CD14-positive monocyte (primary cell): ENCODE results near the gene SNX30. TPM values are rescaled to one million over a fixed set of nuclear protein-coding genes. Genes with fewer than 3 reads are reported as not detected.

Experiments used
- DNase-seq, 3 donors: peaks; one replicate each; pipeline ENCODE4 v3.0.0-alpha.2; 2011 to 2022
- H2AFZ ChIP-seq: 2 replicates; pipeline ENCODE4 v1.6.0; 2012; ENCODE audit warnings: mild to moderate bottlenecking, low read depth, low read length, inconsistent platforms; ENCODE audit not compliant: insufficient read depth, poor library complexity, severe bottlenecking
- H3K27ac ChIP-seq, 2 donors: 1 replicate in 1 of 2; 2 replicates in 1 of 2; pipeline ENCODE4 v1.5.1; 2012 to 2013; ENCODE audit warnings: low read length in 2 of 2, control low read depth in 1 of 2, inconsistent platforms in 1 of 2, low read depth in 1 of 2, mild to moderate bottlenecking in 1 of 2
- H3K27me3 ChIP-seq, 2 donors: one replicate each; pipeline versions ENCODE4 v1.6.0 to v1.6.1; 2011 to 2013; ENCODE audit warnings: low read length in 2 of 2; ENCODE audit not compliant: control insufficient read depth in 2 of 2, insufficient read depth in 2 of 2
- H3K36me3 ChIP-seq, 2 donors: replicated peaks in 1 of 2; 1 replicate in 1 of 2; 2 replicates in 1 of 2; pipeline versions ENCODE4 v1.5.1 to v1.6.1; 2012 to 2013; ENCODE audit warnings: low read length in 2 of 2, control low read depth in 1 of 2, inconsistent platforms in 1 of 2, mild to moderate bottlenecking in 1 of 2; ENCODE audit not compliant: insufficient read depth in 2 of 2, control insufficient read depth in 1 of 2
- H3K4me1 ChIP-seq, 2 donors: 1 replicate in 1 of 2; 2 replicates in 1 of 2; pipeline versions ENCODE4 v1.5.1 to v1.6.1; 2012 to 2013; ENCODE audit warnings: low read length in 2 of 2, control low read depth in 1 of 2, inconsistent platforms in 1 of 2, mild to moderate bottlenecking in 1 of 2, moderate library complexity in 1 of 2; ENCODE audit not compliant: insufficient read depth in 2 of 2, control insufficient read depth in 1 of 2
- H3K4me2 ChIP-seq: replicated peaks from 2 replicates; pipeline ENCODE3; 2012; ENCODE audit warnings: low read length, moderate library complexity, mild to moderate bottlenecking; ENCODE audit not compliant: poor library complexity, severe bottlenecking; ENCODE audit errors: extremely low read depth
- H3K4me3 ChIP-seq, 3 experiments: fragments of 200-600 bp in 1 of 3; sonication (generic) in 1 of 3; replicated peaks in 1 of 3; 1 replicate in 2 of 3; 2 replicates in 1 of 3; pipeline ENCODE4 v1.5.1; 2011 to 2013; ENCODE audit warnings: low read length in 3 of 3, mild to moderate bottlenecking in 3 of 3, control low read depth in 2 of 3, low read depth in 2 of 3, inconsistent platforms in 1 of 3, moderate library complexity in 1 of 3
- H3K79me2 ChIP-seq: 2 replicates; pipeline ENCODE4 v1.6.0; 2012; ENCODE audit warnings: mild to moderate bottlenecking, control low read depth, inconsistent platforms, low read length, moderate library complexity; ENCODE audit not compliant: insufficient read depth
- H3K9ac ChIP-seq: 2 replicates; pipeline ENCODE4 v1.6.0; 2017; ENCODE audit warnings: low read length, mild to moderate bottlenecking; ENCODE audit not compliant: insufficient read depth, poor library complexity, severe bottlenecking
- H3K9me3 ChIP-seq, 2 donors: replicated peaks in 1 of 2; 1 replicate in 1 of 2; 2 replicates in 1 of 2; pipeline versions ENCODE4 v1.5.1 to v1.6.1; 2012 to 2013; ENCODE audit warnings: low read length in 2 of 2, control low read depth in 1 of 2; ENCODE audit not compliant: control insufficient read depth in 1 of 2, insufficient read depth in 1 of 2
- H4K20me1 ChIP-seq: 2 replicates; pipeline ENCODE4 v1.6.0; 2012; ENCODE audit warnings: mild to moderate bottlenecking, low read length, control low read depth, moderate library complexity; ENCODE audit not compliant: insufficient read depth
- H3K27ac Mint-ChIP-seq, 7 donors: one replicate each; pipeline ENCODE4 v1.8.0; 2020; ENCODE audit warnings: mild to moderate bottlenecking in 7 of 7, mixed read lengths in 7 of 7, moderate library complexity in 6 of 7, inconsistent platforms in 2 of 7
- H3K27me3 Mint-ChIP-seq, 3 donors: one replicate each; pipeline ENCODE4 v1.8.0; 2021 to 2022; ENCODE audit warnings: low read depth in 3 of 3, mild to moderate bottlenecking in 3 of 3, mixed read lengths in 3 of 3, moderate library complexity in 3 of 3, inconsistent platforms in 1 of 3
- H3K36me3 Mint-ChIP-seq, 2 donors: one replicate each; pipeline ENCODE4 v1.8.0; 2020; ENCODE audit warnings: mixed read lengths in 2 of 2, inconsistent platforms in 1 of 2, mild to moderate bottlenecking in 1 of 2
- H3K4me1 Mint-ChIP-seq: one replicate; pipeline ENCODE4 v1.8.0; 2020; ENCODE audit warnings: mild to moderate bottlenecking, mixed read lengths
- H3K4me3 Mint-ChIP-seq, 2 donors: one replicate each; pipeline ENCODE4 v1.8.0; 2020; ENCODE audit warnings: mild to moderate bottlenecking in 2 of 2, mixed read lengths in 2 of 2, moderate library complexity in 1 of 2
- H3K9me3 Mint-ChIP-seq, 7 donors: one replicate each; pipeline ENCODE4 v1.8.0; 2020 to 2022; ENCODE audit warnings: mixed read lengths in 7 of 7, mild to moderate bottlenecking in 6 of 7, moderate library complexity in 6 of 7, inconsistent platforms in 2 of 7
- WGBS: methylation state at CpG from one replicate; pipeline ENCODE4 v1.1.5; 2013; ENCODE audit warnings: missing lambda C conversion rate; ENCODE audit not compliant: insufficient coverage; 5-methylcytosine and 5-hydroxymethylcytosine counted together
- intact Hi-C, 2 donors: fragments of 100-400 bp; cut with micrococcal nuclease; formaldehyde crosslinking; loops; one replicate each; pipeline versions ENCODE4 v1.15.0 to v1.15.1; 2023
- polyA plus RNA-seq, 3 donors: library from polyadenylated mRNA; depleted of rRNA in 1 of 3; unstranded in 2 of 3; stranded (reverse) in 1 of 3; fragments of 300-500 nt in 2 of 3; fragments of >200 nt in 1 of 3; fragmentation: Illumina TruSeq in 2 of 3; gene quantifications; 1 replicate in 2 of 3; 2 replicates in 1 of 3; pipeline ENCODE4 v1.2.3, GENCODE V29; 2012 to 2021
- TF ChIP-seq, protein P1 (sequence below): fragments of 200-600 bp; IDR thresholded peaks from one replicate; pipeline ENCODE4 v1.8.0; 2022; ENCODE audit warnings: antibody characterized with exemption, mild to moderate bottlenecking

Gene SNX30
- polyA plus RNA-seq, 3 donors = 10.3 to 31.3 (median 10.4) TPM

DNA sequence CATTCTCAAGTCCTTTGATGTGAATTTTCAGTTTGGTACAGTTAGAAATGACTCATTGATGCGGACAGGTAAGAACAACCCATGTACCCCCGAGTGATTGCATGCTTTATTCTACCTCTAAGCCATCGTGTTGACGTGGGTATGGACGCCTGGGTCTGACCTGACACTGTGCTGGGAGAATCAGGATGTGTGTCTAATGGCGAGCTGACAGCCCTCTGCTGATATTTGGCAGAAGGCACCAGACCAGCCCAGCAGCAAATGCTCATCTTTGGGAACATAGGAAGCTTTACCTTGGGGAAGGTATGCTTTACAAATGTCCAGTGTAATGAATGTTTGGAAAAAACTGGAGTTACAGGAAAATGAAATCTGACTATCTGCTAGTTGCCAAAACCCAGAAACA, 120.0 kb downstream of the SNX30 start:
- no peak for DNase-seq
- H4K20me1 ChIP-seq = no peaks in the 10 kb centered on the region
- peaks cover 50 to 51% of the 10 kb centered on the region in 2 donors for H3K4me1 ChIP-seq
- H3K27ac ChIP-seq = peak overlapping the region in 1 of 2 donors; percentile 4
- H3K4me1 Mint-ChIP-seq = peaks cover 53% of the 10 kb centered on the region
- no peaks in the 10 kb centered on the region for H3K9me3 Mint-ChIP-seq
- H3K27me3 ChIP-seq = no peaks in the 10 kb centered on the region
- H3K36me3 ChIP-seq = peaks cover 34 to 65% of the 10 kb centered on the region in 2 donors
- peaks cover 0 to 2% (median 0%) of the 10 kb centered on the region in 3 donors for H3K27me3 Mint-ChIP-seq
- 100% methylated on average over 5 of the region's 6 CpGs for WGBS
- no peak overlapping the region for H3K4me2 ChIP-seq
- peaks cover 65 to 77% of the 10 kb centered on the region in 2 donors for H3K36me3 Mint-ChIP-seq
- H3K9ac ChIP-seq = no peak overlapping the region
- intact Hi-C loops = no loop called here
- no peak overlapping the region for H2AFZ ChIP-seq
- H3K4me3 Mint-ChIP-seq = no peak overlapping the region
- TF ChIP-seq, protein P1, sequence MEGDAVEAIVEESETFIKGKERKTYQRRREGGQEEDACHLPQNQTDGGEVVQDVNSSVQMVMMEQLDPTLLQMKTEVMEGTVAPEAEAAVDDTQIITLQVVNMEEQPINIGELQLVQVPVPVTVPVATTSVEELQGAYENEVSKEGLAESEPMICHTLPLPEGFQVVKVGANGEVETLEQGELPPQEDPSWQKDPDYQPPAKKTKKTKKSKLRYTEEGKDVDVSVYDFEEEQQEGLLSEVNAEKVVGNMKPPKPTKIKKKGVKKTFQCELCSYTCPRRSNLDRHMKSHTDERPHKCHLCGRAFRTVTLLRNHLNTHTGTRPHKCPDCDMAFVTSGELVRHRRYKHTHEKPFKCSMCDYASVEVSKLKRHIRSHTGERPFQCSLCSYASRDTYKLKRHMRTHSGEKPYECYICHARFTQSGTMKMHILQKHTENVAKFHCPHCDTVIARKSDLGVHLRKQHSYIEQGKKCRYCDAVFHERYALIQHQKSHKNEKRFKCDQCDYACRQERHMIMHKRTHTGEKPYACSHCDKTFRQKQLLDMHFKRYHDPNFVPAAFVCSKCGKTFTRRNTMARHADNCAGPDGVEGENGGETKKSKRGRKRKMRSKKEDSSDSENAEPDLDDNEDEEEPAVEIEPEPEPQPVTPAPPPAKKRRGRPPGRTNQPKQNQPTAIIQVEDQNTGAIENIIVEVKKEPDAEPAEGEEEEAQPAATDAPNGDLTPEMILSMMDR = no peak
- peaks cover 33% of the 10 kb centered on the region for H3K79me2 ChIP-seq
- no peak overlapping the region for H3K27ac Mint-ChIP-seq
- H3K4me3 ChIP-seq = no peak overlapping the region
- no peaks in the 10 kb centered on the region for H3K9me3 ChIP-seq

DNA sequence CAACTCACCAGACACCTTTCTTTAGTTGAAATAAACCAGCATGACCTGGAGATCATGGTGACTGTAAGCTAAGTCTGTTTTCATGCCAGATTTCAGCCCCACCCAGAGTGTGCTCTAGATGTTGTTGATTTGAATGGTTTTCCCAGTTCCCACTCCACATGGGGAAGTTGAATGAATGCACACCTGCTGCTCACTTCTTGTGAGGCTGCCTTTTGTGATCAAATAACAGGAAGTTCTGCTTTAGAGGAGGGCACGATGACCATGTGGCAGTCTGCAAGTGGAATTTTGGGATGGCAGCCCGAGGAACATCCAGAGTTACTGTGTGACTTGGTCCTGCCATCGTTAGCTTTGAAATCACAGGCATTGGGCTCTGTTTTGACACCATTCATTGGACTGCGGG, 121.5 kb downstream of the SNX30 start:
- WGBS = 53% methylated on average over 3 of the region's 4 CpGs
- Mint-ChIP-seq H3K27ac (peak overlapping the region; percentile 32 to 89 (median 82)), H3K4me1 (peaks cover 39% of the 10 kb centered on the region), H3K27me3 (peaks cover 0 to 2% (median 0%) of the 10 kb centered on the region in 3 donors), H3K4me3 (no peak overlapping the region), H3K9me3 (no peaks in the 10 kb centered on the region), H3K36me3 (peaks cover 74 to 86% of the 10 kb centered on the region in 2 donors)
- no peak overlapping the region for H3K4me2 ChIP-seq
- H3K9ac ChIP-seq = no peak overlapping the region
- no peak overlapping the region for H2AFZ ChIP-seq
- no peaks in the 10 kb centered on the region for H4K20me1 ChIP-seq
- H3K4me3 ChIP-seq = no peak overlapping the region
- H3K27ac ChIP-seq = peak overlapping the region; percentile 25 to 49
- H3K79me2 ChIP-seq = peaks cover 18% of the 10 kb centered on the region
- intact Hi-C loops = no loop called here
- no peaks in the 10 kb centered on the region for H3K27me3 ChIP-seq
- TF ChIP-seq, protein P1 = no peak
- peak in 1 of 3 donors; percentile 28 for DNase-seq
- peaks cover 36% of the 10 kb centered on the region in 2 donors for H3K4me1 ChIP-seq
- H3K9me3 ChIP-seq = no peaks in the 10 kb centered on the region
- peaks cover 45 to 71% of the 10 kb centered on the region in 2 donors for H3K36me3 ChIP-seq
